Endothelial cell (in vitro differentiated cells): ENCODE results near the gene SOCS3. TPM values are rescaled to one million over a fixed set of nuclear protein-coding genes. Genes with fewer than 3 reads are reported as not detected.

Experiments
- DNase-seq: peaks from one replicate; pipeline ENCODE4 v3.0.0; 2021; ENCODE audit warnings: low spot score
- H3K27ac Mint-ChIP-seq: one replicate; pipeline ENCODE4 v1.8.0; 2021; ENCODE audit warnings: mixed read lengths, inconsistent platforms; ENCODE audit not compliant: unreplicated experiment
- H3K27me3 Mint-ChIP-seq: one replicate; pipeline ENCODE4 v1.8.0; 2021; ENCODE audit warnings: mild to moderate bottlenecking, moderate library complexity, mixed read lengths, inconsistent platforms; ENCODE audit not compliant: unreplicated experiment
- H3K36me3 Mint-ChIP-seq: one replicate; pipeline ENCODE4 v1.8.0; 2021; ENCODE audit warnings: mild to moderate bottlenecking, low read depth, mixed read lengths, inconsistent platforms; ENCODE audit not compliant: unreplicated experiment
- H3K4me1 Mint-ChIP-seq: one replicate; pipeline ENCODE4 v1.8.0; 2021; ENCODE audit warnings: mild to moderate bottlenecking, mixed read lengths, inconsistent platforms; ENCODE audit not compliant: unreplicated experiment
- H3K4me3 Mint-ChIP-seq: one replicate; pipeline ENCODE4 v1.8.0; 2021; ENCODE audit warnings: mild to moderate bottlenecking, mixed read lengths, inconsistent platforms; ENCODE audit not compliant: unreplicated experiment
- H3K9me3 Mint-ChIP-seq: one replicate; pipeline ENCODE4 v1.8.0; 2021; ENCODE audit warnings: mixed read lengths, inconsistent platforms; ENCODE audit not compliant: unreplicated experiment
- total RNA-seq: library from RNA; stranded (reverse); fragmentation: NEBNext Ultra II Directional; extraction: Animal tissue kit (Norgen Biotek cat#: 25700); gene quantifications from one replicate; pipeline ENCODE4 v1.2.1, GENCODE V29; 2021; ENCODE audit not compliant: unreplicated experiment
- TF ChIP-seq, protein P1 (sequence below): fragments of 200-600 bp; sonication (generic); IDR thresholded peaks from one replicate; pipeline ENCODE4 v1.5.0; 2021; ENCODE audit warnings: antibody characterized with exemption; ENCODE audit not compliant: unreplicated experiment

Gene SOCS3
- total RNA-seq, 1 donor from 2014 or later, result 30.2 TPM

GRCh38 chr17:78330570-78331224 is 29.2 kb downstream of the SOCS3 start:
- H3K36me3 Mint-ChIP-seq, result peaks cover 4% of the 10 kb centered on the region
- H3K4me3 Mint-ChIP-seq, result no peak overlapping the region
- peak overlapping the region; percentile 74 for H3K27ac Mint-ChIP-seq
- DNase-seq, result no peak
- no peaks in the 10 kb centered on the region for H3K9me3 Mint-ChIP-seq
- H3K4me1 Mint-ChIP-seq, result peaks cover 12% of the 10 kb centered on the region
- TF ChIP-seq, protein P1, sequence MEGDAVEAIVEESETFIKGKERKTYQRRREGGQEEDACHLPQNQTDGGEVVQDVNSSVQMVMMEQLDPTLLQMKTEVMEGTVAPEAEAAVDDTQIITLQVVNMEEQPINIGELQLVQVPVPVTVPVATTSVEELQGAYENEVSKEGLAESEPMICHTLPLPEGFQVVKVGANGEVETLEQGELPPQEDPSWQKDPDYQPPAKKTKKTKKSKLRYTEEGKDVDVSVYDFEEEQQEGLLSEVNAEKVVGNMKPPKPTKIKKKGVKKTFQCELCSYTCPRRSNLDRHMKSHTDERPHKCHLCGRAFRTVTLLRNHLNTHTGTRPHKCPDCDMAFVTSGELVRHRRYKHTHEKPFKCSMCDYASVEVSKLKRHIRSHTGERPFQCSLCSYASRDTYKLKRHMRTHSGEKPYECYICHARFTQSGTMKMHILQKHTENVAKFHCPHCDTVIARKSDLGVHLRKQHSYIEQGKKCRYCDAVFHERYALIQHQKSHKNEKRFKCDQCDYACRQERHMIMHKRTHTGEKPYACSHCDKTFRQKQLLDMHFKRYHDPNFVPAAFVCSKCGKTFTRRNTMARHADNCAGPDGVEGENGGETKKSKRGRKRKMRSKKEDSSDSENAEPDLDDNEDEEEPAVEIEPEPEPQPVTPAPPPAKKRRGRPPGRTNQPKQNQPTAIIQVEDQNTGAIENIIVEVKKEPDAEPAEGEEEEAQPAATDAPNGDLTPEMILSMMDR, result no peak
- H3K27me3 Mint-ChIP-seq, result peaks cover 7% of the 10 kb centered on the region

GRCh38 chr17:78329263-78330059 is 30.4 kb downstream of the SOCS3 start:
- no peak for DNase-seq
- Mint-ChIP-seq H3K9me3 (no peaks in the 10 kb centered on the region), H3K27me3 (peaks cover 9% of the 10 kb centered on the region), H3K4me3 (no peak overlapping the region), H3K36me3 (peaks cover 4% of the 10 kb centered on the region), H3K27ac (no peak overlapping the region), H3K4me1 (peaks cover 25% of the 10 kb centered on the region)
- TF ChIP-seq, protein P1, result no peak

DNA sequence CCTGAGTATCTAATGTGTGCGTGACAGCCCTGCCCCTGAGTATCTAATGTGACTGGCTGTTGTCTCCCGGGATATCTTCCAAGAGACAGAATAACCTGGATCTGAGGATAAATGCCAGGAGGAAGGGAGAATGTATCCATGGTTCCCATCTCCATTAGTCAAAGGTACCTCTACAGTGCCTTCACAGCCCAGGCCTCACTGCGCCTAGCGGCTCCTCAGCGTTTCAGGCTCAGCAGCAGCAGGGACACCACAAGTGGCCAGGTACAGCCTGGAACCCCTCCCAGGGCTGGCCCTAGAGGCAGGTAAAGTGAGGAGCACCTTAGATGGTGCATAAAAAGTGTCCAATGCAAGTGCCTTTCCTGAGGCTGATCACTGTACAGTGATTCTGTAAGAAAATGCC is 32.0 kb downstream of the SOCS3 start:
- DNase-seq, result no peak
- H3K4me3 Mint-ChIP-seq, result no peak overlapping the region
- peaks cover 13% of the 10 kb centered on the region for H3K27me3 Mint-ChIP-seq
- H3K36me3 Mint-ChIP-seq, result peaks cover 3% of the 10 kb centered on the region
- no peak overlapping the region for H3K27ac Mint-ChIP-seq
- no peaks in the 10 kb centered on the region for H3K9me3 Mint-ChIP-seq
- TF ChIP-seq, protein P1, result no peak
- H3K4me1 Mint-ChIP-seq, result peaks cover 36% of the 10 kb centered on the region

- Mint-ChIP-seq H3K9me3 (no peaks in the 10 kb centered on the region), H3K36me3 (no peaks in the 10 kb centered on the region), H3K4me3 (peak overlapping the region; percentile 89), H3K27me3 (peaks cover 19% of the 10 kb centered on the region), H3K4me1 (peaks cover 34% of the 10 kb centered on the region), H3K27ac (peak overlapping the region; percentile 100)
- TF ChIP-seq, protein P1, result no peak
- DNase-seq, result no peak
Measured at GRCh38 chr17:78325076-78325687, 34.7 kb downstream of the SOCS3 start.
